Measurements from ENCODE around the gene CHRNB2.

GRCh38 chr1:154620751-154621150 is 53.2 kb downstream of the CHRNB2 start:
- TF ChIP-seq, protein P1, sequence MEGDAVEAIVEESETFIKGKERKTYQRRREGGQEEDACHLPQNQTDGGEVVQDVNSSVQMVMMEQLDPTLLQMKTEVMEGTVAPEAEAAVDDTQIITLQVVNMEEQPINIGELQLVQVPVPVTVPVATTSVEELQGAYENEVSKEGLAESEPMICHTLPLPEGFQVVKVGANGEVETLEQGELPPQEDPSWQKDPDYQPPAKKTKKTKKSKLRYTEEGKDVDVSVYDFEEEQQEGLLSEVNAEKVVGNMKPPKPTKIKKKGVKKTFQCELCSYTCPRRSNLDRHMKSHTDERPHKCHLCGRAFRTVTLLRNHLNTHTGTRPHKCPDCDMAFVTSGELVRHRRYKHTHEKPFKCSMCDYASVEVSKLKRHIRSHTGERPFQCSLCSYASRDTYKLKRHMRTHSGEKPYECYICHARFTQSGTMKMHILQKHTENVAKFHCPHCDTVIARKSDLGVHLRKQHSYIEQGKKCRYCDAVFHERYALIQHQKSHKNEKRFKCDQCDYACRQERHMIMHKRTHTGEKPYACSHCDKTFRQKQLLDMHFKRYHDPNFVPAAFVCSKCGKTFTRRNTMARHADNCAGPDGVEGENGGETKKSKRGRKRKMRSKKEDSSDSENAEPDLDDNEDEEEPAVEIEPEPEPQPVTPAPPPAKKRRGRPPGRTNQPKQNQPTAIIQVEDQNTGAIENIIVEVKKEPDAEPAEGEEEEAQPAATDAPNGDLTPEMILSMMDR (IDR thresholded peaks at IDR 0.05): no peak
- TF ChIP-seq POLR2A (IDR thresholded peaks at IDR 0.05) (no peak), POLR2AphosphoS5 (IDR thresholded peaks at IDR 0.05; ENCODE audit: insufficient read depth in 1 of 2, low read depth in 1 of 2) (no peak)
